HEK293 (cell line): ENCODE data around the gene CLCN3.

Experiments used
- CTCF ChIA-PET: fragments of 350-600 bp; formaldehyde crosslinking; extraction: SDS; loops from one replicate; lab custom pipeline; 2021; ENCODE audit warnings: antibody characterized with exemption; lab: Yijun Ruan, JAX
- POLR2A ChIA-PET: fragments of 300-600 bp; formaldehyde crosslinking; extraction: SDS; loops from one replicate; lab custom pipeline; 2020; ENCODE audit warnings: antibody characterized with exemption, inconsistent platforms; lab: Yijun Ruan, JAX
- H3K27ac ChIP-seq: fragments of 200-500 bp; sonication (Bioruptor generic); 2 replicates; pipeline ENCODE4 v1.5.1; 2014; ENCODE audit warnings: low read depth, low read length, control low read depth, inconsistent platforms; ENCODE audit errors: extremely low read depth
- H3K36me3 ChIP-seq, 2 experiments: fragments of 200-500 bp in 1 of 2; sonication (Bioruptor generic) in 1 of 2; 1 replicate in 1 of 2; 2 replicates in 1 of 2; pipeline ENCODE4 v1.5.1; 2014 to 2017; ENCODE audit warnings: inconsistent platforms in 2 of 2, low read length in 2 of 2; ENCODE audit not compliant: control insufficient read depth in 2 of 2, insufficient read depth in 1 of 2
- H3K4me1 ChIP-seq: fragments of 200-500 bp; sonication (Bioruptor generic); 2 replicates; pipeline ENCODE4 v1.5.1; 2014; ENCODE audit warnings: mild to moderate bottlenecking, low read length, inconsistent platforms; ENCODE audit not compliant: control insufficient read depth, insufficient read depth
- H3K4me3 ChIP-seq: 2 replicates; pipeline ENCODE4 v1.5.1; 2011; ENCODE audit warnings: low read depth, mild to moderate bottlenecking, control low read depth, low read length, moderate library complexity
- H3K9me3 ChIP-seq: fragments of 200-500 bp; sonication (Bioruptor generic); 2 replicates; pipeline ENCODE4 v1.5.1; 2014; ENCODE audit warnings: low read depth, low read length, inconsistent platforms; ENCODE audit not compliant: control insufficient read depth, insufficient read depth
- FEZF1 ChIP-seq: fragments of 450-650 bp; formaldehyde crosslinking; IDR thresholded peaks from 2 replicates; pipeline ENCODE4 v1.5.1; 2016; ENCODE audit warnings: missing biosample characterization, missing genetic modification characterization
- GLI2 ChIP-seq: fragments of 450-650 bp; formaldehyde crosslinking; IDR thresholded peaks from 2 replicates; pipeline ENCODE4; 2017; ENCODE audit warnings: missing biosample characterization, missing genetic modification characterization, low read depth, borderline replicate concordance
- MYNN ChIP-seq: fragments of 450-650 bp; formaldehyde crosslinking; IDR thresholded peaks from 2 replicates; pipeline ENCODE4 v1.5.1; 2016; ENCODE audit warnings: missing biosample characterization, missing genetic modification characterization, borderline replicate concordance
- OSR2 ChIP-seq: fragments of 450-650 bp; formaldehyde crosslinking; IDR thresholded peaks from 2 replicates; pipeline ENCODE4 v1.5.1; 2016; ENCODE audit warnings: missing biosample characterization, missing genetic modification characterization
- PBX3 ChIP-seq: sonication (generic); formaldehyde crosslinking; IDR thresholded peaks from 2 replicates; pipeline ENCODE4 v1.8.1; 2022; ENCODE audit warnings: mild to moderate bottlenecking, moderate library complexity, missing genetic modification reagents
- ZEB2 ChIP-seq: fragments of 450-650 bp; formaldehyde crosslinking; IDR thresholded peaks from 2 replicates; pipeline ENCODE4 v1.5.1; 2016; ENCODE audit warnings: missing biosample characterization, missing genetic modification characterization
- ZFP3 ChIP-seq: fragments of 450-650 bp; formaldehyde crosslinking; IDR thresholded peaks from 2 replicates; pipeline ENCODE4 v1.5.1; 2016; ENCODE audit warnings: low read depth, missing biosample characterization, missing genetic modification characterization
- ZFP69B ChIP-seq: fragments of 450-650 bp; formaldehyde crosslinking; IDR thresholded peaks from 2 replicates; pipeline ENCODE4 v1.5.1; 2016; ENCODE audit warnings: missing biosample characterization, missing genetic modification characterization
- ZNF121 ChIP-seq: fragments of 450-650 bp; formaldehyde crosslinking; IDR thresholded peaks from 2 replicates; pipeline ENCODE4 v1.5.1; 2016; ENCODE audit warnings: missing biosample characterization, missing genetic modification characterization
- ZNF138 ChIP-seq: fragments of 450-650 bp; formaldehyde crosslinking; IDR thresholded peaks from 2 replicates; pipeline ENCODE4 v1.5.1; 2016; ENCODE audit warnings: missing biosample characterization, missing genetic modification characterization, borderline replicate concordance
- ZNF155 ChIP-seq: fragments of 450-650 bp; formaldehyde crosslinking; IDR thresholded peaks from 2 replicates; pipeline ENCODE4 v1.5.1; 2016; ENCODE audit warnings: missing biosample characterization, missing genetic modification characterization
- ZNF274 ChIP-seq, 2 experiments: fragments of 200-500 bp in 1 of 2; fragments of 450-650 bp in 1 of 2; sonication (Bioruptor generic) in 1 of 2; formaldehyde crosslinking in 1 of 2; IDR thresholded peaks; 2 replicates each; pipeline versions ENCODE4 v1.5.1 to v1.6.1; 2014 to 2016; ENCODE audit warnings: borderline replicate concordance in 1 of 2, inconsistent platforms in 1 of 2, low read length in 1 of 2, missing biosample characterization in 1 of 2, missing genetic modification characterization in 1 of 2
- ZNF561 ChIP-seq: fragments of 450-650 bp; IDR thresholded peaks from 2 replicates; pipeline ENCODE4 v1.5.1; 2018; ENCODE audit warnings: missing biosample characterization, missing genetic modification characterization, borderline replicate concordance
- ZNF626 ChIP-seq: fragments of 450-650 bp; sonication (Bioruptor Pico); formaldehyde crosslinking; IDR thresholded peaks from 2 replicates; pipeline ENCODE4 v1.5.1; 2018; ENCODE audit warnings: missing biosample characterization, missing genetic modification characterization, inconsistent platforms
- ZNF629 ChIP-seq: fragments of 450-650 bp; formaldehyde crosslinking; IDR thresholded peaks from 2 replicates; pipeline ENCODE4 v1.5.1; 2017; ENCODE audit warnings: missing biosample characterization, missing genetic modification characterization
- ZNF692 ChIP-seq: fragments of 450-650 bp; formaldehyde crosslinking; IDR thresholded peaks from 2 replicates; pipeline ENCODE4 v1.5.1; 2016; ENCODE audit warnings: missing biosample characterization, missing genetic modification characterization
- ZNF843 ChIP-seq: fragments of 450-650 bp; formaldehyde crosslinking; IDR thresholded peaks from 2 replicates; pipeline ENCODE4 v1.5.1; 2016; ENCODE audit warnings: missing biosample characterization, missing genetic modification characterization
- ZSCAN30 ChIP-seq: fragments of 450-650 bp; IDR thresholded peaks from 2 replicates; pipeline ENCODE4 v1.5.1; 2018; ENCODE audit warnings: missing biosample characterization, mild to moderate bottlenecking, missing genetic modification characterization, moderate library complexity
- ZSCAN4 ChIP-seq: fragments of 450-650 bp; formaldehyde crosslinking; IDR thresholded peaks from 2 replicates; pipeline ENCODE4 v1.5.1; 2017; ENCODE audit warnings: missing biosample characterization, missing genetic modification characterization
- TF ChIP-seq, protein P1 (sequence below): fragments of 450-650 bp; formaldehyde crosslinking; IDR thresholded peaks from 2 replicates; pipeline ENCODE4 v1.5.1; 2017; ENCODE audit warnings: missing biosample characterization, missing genetic modification characterization
- TF ChIP-seq, protein P2 (sequence below): fragments of 450-650 bp; formaldehyde crosslinking; IDR thresholded peaks from 2 replicates; pipeline ENCODE4 v1.5.1; 2017; ENCODE audit warnings: missing biosample characterization, missing genetic modification characterization
- TF ChIP-seq, protein P3 (sequence below): fragments of 450-650 bp; formaldehyde crosslinking; IDR thresholded peaks from 2 replicates; pipeline ENCODE4 v1.5.1; 2016; ENCODE audit warnings: missing biosample characterization, missing genetic modification characterization, low read depth
- TF ChIP-seq, protein P4 (sequence below): fragments of 450-650 bp; IDR thresholded peaks from 2 replicates; pipeline ENCODE4 v1.5.1; 2018; ENCODE audit warnings: missing biosample characterization, mild to moderate bottlenecking, missing genetic modification characterization

CLCN3 gene

GRCh38 chr4:169582706-169583105, 37.7 kb upstream of the CLCN3 start (continued):
- TF ChIP-seq PBX3 (CRISPR knock-in tag) (no peak), ZSCAN4 (no peak), ZFP3 (tag by site-specific recombination) (no peak), ZNF121 (tag by site-specific recombination) (no peak), ZNF692 (no peak)

DNA sequence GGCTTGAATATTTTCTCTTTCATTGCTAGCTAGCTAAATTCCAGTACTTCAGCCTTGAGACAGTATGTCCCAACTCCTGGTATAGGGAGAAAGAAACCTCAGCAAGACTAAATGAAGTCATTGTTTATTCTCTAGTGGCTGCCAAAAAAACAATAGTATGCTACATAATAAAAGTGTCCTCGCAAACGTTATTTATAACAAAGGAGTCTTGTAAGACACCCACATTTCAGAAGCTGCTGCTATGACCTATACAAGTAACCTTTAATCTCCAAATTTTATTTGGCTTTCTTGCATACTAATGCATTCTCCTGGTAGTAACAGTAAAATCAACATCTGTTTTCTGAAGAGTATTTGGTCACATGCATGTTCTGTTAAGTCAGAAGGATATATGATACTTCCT, 36.8 kb upstream of the CLCN3 start:
- H3K4me3 ChIP-seq, result no peak overlapping the region
- H3K36me3 ChIP-seq, result peaks cover 8 to 19% of the 10 kb centered on the region in 2 experiments; a peak in 2 of 3 replicates
- CTCF ChIA-PET, result interaction anchor here (0.6 kb wide), 1 partner anchor 17 kb away, joined by 3 read pairs; no protein-coding TSS in a partner anchor
- no peak overlapping the region for H3K27ac ChIP-seq
- POLR2A ChIA-PET, result no interaction called here
- H3K9me3 ChIP-seq, result no peaks in the 10 kb centered on the region
- H3K4me1 ChIP-seq, result no peaks in the 10 kb centered on the region
- TF ChIP-seq, protein P1, sequence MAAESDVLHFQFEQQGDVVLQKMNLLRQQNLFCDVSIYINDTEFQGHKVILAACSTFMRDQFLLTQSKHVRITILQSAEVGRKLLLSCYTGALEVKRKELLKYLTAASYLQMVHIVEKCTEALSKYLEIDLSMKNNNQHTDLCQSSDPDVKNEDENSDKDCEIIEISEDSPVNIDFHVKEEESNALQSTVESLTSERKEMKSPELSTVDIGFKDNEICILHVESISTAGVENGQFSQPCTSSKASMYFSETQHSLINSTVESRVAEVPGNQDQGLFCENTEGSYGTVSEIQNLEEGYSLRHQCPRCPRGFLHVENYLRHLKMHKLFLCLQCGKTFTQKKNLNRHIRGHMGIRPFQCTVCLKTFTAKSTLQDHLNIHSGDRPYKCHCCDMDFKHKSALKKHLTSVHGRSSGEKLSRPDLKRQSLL (tag by site-specific recombination), result no peak
- 0 out of 2 replicates have a peak, but pooled peaks have one; percentile 28 for TF ChIP-seq MYNN (tag by site-specific recombination)
- peak; percentile 47; the same call in 1 of the 2 replicates for TF ChIP-seq ZNF843 (tag by site-specific recombination)
- TF ChIP-seq, protein P2, sequence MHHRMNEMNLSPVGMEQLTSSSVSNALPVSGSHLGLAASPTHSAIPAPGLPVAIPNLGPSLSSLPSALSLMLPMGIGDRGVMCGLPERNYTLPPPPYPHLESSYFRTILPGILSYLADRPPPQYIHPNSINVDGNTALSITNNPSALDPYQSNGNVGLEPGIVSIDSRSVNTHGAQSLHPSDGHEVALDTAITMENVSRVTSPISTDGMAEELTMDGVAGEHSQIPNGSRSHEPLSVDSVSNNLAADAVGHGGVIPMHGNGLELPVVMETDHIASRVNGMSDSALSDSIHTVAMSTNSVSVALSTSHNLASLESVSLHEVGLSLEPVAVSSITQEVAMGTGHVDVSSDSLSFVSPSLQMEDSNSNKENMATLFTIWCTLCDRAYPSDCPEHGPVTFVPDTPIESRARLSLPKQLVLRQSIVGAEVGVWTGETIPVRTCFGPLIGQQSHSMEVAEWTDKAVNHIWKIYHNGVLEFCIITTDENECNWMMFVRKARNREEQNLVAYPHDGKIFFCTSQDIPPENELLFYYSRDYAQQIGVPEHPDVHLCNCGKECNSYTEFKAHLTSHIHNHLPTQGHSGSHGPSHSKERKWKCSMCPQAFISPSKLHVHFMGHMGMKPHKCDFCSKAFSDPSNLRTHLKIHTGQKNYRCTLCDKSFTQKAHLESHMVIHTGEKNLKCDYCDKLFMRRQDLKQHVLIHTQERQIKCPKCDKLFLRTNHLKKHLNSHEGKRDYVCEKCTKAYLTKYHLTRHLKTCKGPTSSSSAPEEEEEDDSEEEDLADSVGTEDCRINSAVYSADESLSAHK, result no peak; the same call in 1 of the 2 replicates
- TF ChIP-seq GLI2, result no peak
- TF ChIP-seq ZSCAN30 (tag by site-specific recombination), result 0 out of 2 replicates have a peak, but pooled peaks have one; percentile 36
- no peak for TF ChIP-seq ZNF155 (tag by site-specific recombination)
- 0 out of 2 replicates have a peak, but pooled peaks have one; percentile 22 for TF ChIP-seq ZNF692
- peak; percentile 50; the same call in 1 of the 2 replicates for TF ChIP-seq OSR2 (tag by site-specific recombination)
- 0 out of 2 replicates have a peak, but pooled peaks have one; percentile 38 for TF ChIP-seq ZEB2 (tag by site-specific recombination)
- peak; percentile 92 for TF ChIP-seq FEZF1 (tag by site-specific recombination)
- TF ChIP-seq ZNF274 (IDR thresholded peaks at IDR 0.05; ENCODE audit: low read length), result no peak
- no peak for TF ChIP-seq ZNF274 (tag by site-specific recombination; IDR thresholded peaks at IDR 0.05; ENCODE audit: borderline replicate concordance)
- no peak for TF ChIP-seq ZNF626 (tag by site-specific recombination)
- TF ChIP-seq ZFP69B, result no peak
- 0 out of 2 replicates have a peak, but pooled peaks have one; percentile 24 for TF ChIP-seq ZNF629
- TF ChIP-seq, protein P3, sequence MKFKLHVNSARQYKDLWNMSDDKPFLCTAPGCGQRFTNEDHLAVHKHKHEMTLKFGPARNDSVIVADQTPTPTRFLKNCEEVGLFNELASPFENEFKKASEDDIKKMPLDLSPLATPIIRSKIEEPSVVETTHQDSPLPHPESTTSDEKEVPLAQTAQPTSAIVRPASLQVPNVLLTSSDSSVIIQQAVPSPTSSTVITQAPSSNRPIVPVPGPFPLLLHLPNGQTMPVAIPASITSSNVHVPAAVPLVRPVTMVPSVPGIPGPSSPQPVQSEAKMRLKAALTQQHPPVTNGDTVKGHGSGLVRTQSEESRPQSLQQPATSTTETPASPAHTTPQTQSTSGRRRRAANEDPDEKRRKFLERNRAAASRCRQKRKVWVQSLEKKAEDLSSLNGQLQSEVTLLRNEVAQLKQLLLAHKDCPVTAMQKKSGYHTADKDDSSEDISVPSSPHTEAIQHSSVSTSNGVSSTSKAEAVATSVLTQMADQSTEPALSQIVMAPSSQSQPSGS (tag by site-specific recombination), result no peak
- TF ChIP-seq ZNF138 (tag by site-specific recombination), result no peak
- TF ChIP-seq, protein P4, sequence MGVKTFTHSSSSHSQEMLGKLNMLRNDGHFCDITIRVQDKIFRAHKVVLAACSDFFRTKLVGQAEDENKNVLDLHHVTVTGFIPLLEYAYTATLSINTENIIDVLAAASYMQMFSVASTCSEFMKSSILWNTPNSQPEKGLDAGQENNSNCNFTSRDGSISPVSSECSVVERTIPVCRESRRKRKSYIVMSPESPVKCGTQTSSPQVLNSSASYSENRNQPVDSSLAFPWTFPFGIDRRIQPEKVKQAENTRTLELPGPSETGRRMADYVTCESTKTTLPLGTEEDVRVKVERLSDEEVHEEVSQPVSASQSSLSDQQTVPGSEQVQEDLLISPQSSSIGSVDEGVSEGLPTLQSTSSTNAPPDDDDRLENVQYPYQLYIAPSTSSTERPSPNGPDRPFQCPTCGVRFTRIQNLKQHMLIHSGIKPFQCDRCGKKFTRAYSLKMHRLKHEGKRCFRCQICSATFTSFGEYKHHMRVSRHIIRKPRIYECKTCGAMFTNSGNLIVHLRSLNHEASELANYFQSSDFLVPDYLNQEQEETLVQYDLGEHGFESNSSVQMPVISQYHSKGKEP (tag by site-specific recombination), result no peak
- TF ChIP-seq ZNF561 (tag by site-specific recombination), result 0 out of 2 replicates have a peak, but pooled peaks have one; percentile 25
